Occipital lobe (tissue), 2 donors: Measurements from ENCODE around the gene SCYGR5. TPM values are rescaled to one million over a fixed set of nuclear protein-coding genes. Genes with fewer than 3 reads are reported as not detected.
"Not testable (repeated sequence)": the region's sequence is repeated elsewhere in the genome, so short reads cannot be mapped to it uniquely, and the experiment has no call there.

ENCODE experiments used
- DNase-seq: peaks from one replicate; lab custom pipeline; 2025; lab: John Stamatoyannopoulos, UW
- total RNA-seq: library from RNA; depleted of rRNA; stranded (reverse); fragments of >200 nt; gene quantifications from one replicate; pipeline ENCODE4 v1.2.3, GENCODE V29; 2014

SCYGR5 gene
- total RNA-seq, 1 donor from 2014 or later: not detected

DNA sequence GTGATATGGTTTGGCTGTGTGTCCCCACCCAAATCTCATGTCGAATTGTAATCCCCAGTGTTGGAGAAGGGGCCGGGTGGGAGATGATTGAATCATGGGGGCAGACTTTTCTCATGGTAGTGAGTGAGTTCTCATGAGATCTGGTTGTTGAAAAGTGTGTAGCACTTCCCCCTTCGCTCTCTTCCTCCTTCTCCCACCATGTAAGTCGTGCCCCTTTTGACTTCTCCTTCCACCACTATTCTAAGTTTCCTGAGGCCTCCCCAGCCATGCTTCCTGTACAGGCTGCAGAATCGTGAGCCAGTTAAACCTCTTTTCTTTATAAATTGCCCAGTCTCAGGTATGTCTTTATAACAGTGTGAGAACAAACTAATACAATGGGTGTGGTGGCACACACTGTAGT is 7.0 kb downstream of the SCYGR5 start:
- DNase-seq: not testable (repeated sequence)

DNA sequence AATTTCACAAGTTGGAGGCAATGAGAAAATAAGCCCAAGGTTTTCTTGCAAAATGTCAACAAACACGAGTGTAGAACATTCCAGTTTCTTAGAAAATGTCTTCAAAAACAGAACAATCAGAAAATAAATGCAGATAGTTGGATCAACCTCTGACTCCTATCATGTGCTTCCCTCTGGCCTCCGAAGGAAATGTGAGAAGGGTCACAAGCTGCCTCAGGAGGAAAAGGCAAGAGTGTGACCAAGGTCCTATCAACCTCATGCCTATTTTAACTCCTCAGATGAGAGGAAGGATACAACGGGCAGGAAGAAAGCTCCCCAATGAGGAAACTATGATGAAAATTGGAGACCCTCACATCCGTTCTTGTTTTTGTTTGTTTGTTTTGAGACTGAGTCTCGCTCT is 7.9 kb downstream of the SCYGR5 start:
- no peak for DNase-seq

DNA sequence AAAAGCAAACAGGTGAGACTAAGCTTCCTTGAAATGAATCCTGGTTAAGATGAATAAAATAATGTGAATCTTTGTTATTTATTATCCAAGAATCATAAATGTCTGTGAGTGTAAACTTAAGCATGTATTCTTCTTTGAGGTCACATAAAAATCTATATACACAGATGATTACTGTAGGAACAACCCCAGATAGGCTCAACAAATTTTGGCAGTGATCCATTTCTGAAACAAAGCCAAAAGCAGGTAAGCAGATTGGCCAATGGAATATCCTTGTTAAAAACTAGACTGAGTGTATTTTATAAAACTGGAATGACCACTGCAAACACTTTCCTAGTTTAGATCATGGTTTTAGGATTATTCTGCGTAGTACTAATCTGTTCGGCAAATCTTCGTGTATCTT is 11.3 kb downstream of the SCYGR5 start:
- no peak for DNase-seq

DNA sequence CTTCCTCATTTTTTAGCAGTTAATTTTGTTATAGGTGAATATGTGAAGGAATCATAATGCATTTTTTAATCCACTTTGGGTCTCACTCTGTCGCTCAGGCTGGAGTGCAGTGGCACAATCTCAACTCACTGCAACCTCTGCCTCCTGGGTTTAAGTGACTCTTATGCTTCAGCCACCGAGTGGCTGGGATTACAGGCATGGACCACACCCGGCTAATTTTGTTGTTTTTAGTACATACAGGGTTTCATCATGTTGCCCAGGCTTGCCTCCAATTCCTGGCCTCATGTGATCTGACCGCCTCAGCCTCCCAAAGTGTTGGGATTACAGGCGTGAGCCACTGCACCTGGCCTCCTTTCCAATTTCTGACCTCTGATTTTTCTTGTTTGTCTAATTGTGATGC is 17.7 kb downstream of the SCYGR5 start:
- no peak for DNase-seq

DNA sequence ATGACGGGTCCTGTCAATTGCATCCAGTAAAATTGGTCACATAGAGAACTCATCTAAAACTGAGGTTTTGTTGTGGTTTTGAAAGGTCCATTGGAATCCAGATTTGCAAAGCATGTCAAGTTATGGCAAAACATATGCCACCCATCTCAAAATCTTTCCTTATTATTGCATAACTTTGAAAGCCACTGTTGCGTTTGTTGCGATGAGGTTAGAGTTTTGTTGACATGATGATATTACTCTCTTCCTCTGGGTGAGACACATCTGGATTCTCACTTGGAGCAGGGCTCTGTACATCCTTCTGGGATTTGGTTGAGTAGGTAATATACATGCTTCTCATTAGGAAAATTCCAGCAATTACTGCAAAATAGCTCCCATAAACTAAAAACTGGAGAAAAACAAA is 20.6 kb downstream of the SCYGR5 start:
- DNase-seq: no peak

DNA sequence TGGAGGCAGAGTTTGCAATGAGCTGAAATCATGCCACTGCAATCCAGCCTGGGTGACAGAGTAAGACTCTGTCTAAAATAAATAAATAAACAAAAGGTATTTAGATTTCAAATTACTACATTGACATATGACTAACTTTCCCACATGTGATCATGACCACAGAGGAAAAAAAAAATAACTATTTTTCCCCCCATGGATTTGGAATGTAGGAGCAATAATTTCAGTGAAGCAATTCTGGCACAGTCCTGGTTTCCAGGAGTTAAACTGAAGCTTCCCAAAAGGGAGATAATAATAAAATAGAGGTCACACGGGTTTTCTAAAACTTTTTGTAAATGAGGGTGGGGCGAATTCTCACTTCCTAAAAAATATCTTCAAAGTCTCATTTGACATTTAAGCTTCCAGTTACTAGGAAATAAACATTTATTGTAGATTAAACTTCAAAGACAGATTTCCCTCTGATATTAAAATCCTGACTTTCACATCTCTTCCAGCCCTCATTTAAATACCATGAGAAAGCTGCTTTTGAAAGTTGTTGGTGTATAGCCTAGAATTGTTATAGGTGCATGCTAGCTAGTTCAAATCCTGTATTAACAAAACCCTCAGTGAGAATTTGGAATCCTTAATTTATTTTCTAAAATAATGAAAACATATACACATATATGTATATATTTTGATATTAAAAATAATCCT is 30.5 kb downstream of the SCYGR5 start:
- no peak for DNase-seq

DNA sequence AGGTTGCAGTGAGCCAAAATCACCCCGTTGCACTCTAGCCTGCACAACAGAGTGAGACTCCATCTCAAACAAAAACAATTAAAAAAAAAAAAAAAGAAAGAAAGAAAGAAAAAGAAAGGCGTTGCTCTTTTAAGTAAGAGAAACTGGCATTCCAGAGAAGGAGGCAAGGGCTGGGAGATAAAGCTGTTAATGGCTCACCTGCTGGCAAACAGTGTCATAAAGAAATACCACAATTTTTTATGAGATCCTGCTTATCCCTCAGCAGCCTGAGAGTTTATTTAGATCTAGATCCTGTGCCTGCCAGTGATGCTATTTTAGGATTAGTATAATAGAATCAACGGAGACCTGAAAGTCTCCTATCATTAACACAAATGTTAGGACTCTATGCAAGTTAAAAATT is 35.0 kb downstream of the SCYGR5 start:
- no peak for DNase-seq

DNA sequence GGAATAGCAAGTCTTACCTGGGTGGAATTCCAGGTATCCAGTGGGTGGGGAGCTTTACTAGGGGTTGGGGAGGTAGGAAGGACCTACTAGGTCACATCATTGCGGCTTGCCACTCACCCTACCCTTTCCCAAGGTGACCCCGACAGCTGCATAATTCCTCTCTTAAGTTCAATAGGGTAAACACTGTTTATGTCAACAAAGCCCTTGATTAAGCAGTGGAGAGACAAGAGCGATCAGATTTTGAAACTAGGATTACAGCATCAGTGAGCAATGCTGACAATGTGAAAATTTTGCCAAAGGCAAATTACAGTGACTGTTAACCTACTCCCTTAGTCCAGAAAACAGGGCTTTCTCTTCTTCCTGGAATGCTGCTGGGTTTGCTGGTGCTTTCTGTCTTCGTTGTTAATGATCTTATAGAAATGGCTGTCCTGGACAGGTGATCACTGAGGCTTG is 36.7 kb downstream of the SCYGR5 start:
- DNase-seq: no peak

DNA sequence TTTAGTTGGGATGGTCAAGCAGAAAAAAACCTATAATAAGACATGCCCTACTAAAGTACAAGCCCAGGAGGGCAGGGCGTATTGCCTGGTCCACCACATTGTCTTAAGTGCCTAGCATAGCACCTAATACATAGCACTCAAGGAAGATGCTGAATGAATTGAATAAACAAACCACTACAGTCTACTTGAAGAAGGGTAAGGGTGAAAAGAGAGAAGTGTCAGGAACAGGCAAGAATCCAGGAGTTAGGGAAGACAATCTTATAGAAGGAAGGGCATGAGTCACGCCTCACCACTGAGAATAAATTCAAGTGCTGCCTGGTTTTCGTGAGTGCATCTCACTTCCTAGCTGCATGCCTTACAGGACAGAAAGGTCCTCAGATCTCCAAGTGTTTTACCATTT is 37.4 kb downstream of the SCYGR5 start:
- DNase-seq: no peak

DNA sequence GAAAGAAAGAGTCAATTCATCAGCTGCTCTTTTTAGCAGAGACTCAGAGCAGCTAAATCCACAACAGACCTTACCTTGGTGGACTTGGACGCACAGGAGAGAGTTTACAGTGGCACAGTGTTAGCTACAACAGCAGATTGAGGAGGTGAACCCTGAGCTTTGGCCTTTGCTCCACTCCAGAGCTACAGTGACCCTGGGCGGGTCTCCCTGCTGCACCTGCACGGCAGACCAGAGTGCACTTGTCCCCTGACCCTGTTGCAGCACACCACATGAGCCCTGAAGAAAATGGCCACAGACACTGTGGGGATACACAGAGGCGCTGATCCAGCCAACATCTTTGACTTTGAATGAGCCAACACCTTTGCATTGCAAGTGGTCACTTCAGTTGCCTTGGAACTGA is 40.3 kb downstream of the SCYGR5 start:
- no peak for DNase-seq

DNA sequence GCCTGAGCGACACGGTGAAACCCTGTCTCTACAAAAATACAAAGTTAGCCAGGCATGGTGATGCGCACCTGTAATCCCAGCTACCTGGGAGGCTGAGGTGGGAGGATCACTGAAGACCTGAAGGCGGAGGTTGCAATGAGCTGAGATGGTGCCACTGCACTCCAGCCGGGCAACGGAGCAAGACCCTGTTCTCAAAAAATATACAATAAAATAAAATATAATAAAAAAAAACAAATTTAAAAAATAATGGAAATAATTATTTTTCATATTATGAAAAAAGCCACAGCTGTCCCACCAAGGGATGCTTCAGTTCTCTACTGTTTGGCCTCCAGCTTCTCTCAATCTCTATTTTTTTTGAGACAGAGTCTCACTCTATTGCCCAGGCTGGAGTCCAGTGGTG is 40.8 kb downstream of the SCYGR5 start:
- DNase-seq: no peak

DNA sequence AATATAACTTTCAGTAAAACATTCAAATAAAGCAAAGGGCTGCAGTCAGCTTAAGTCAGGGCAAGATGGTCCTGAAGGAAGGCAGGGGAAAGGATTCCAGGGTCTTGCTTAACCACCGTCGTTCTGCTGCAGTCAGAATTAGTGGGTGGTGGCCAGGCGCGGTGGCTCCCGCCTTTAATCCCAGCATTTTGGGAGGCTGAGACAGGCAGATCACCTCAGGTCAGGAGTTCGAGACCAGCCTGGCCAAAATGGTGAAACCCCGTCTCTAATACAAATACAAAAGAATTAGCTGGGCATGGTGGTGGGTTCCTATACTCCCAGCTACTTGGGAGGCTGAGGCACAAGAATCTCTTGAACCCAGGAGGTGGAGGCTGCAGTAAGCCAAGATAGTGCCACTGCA is 44.4 kb downstream of the SCYGR5 start:
- DNase-seq: no peak

DNA sequence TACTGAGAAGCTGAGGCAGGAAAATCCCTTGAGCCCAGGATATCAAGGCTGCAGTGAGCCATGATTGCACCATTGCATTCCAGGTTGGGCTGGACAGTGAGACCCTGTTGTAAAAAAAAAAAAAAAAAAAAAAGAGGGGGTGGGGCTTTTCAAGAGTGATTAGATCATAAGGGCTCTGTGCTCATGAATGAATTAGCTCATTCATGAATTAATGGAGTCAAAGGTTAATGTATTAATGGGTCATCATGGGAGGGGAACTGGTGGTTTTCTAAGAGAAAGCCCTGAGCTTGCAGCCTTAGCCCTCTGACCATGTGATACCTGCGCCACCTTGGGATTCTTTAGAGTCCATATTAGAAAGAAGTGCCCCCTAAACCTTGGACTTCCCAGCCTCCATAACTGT is 46.7 kb downstream of the SCYGR5 start:
- no peak for DNase-seq

DNA sequence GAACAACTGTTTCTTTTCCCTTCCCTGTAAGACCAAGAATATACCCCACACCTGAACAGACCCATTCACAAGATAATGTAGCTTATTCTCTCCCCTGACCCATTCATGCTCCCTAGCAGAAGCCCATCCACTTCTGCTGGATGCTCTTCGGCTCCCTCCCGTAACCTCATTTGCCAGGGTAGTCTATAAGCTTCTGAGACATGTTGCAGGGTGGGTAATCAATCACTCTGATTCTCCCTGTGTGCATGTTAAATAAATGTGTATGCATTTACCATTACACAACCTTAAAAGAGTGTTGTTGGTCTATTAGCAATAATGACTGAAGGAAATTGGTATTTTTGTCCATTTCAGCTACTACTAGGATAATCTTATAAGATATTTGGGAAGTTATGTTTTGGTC is 49.9 kb downstream of the SCYGR5 start:
- DNase-seq: no peak

Other genes with a start within 250 kb of the SCYGR5 start
- 112 TPM for gene AGFG1, start 194.6 kb upstream of the SCYGR5 start, total RNA-seq
- gene SCYGR2, start 67.9 kb upstream of the SCYGR5 start, total RNA-seq: not detected
- not detected for gene SCYGR3, start 52.0 kb upstream of the SCYGR5 start, total RNA-seq
- not detected for gene SCYGR4, start 49.3 kb upstream of the SCYGR5 start, total RNA-seq
- 1.2 TPM for gene SLC19A3, start 51.2 kb downstream of the SCYGR5 start, total RNA-seq
- not detected for gene SCYGR6, start 58.0 kb downstream of the SCYGR5 start, total RNA-seq
- gene SCYGR7, start 61.5 kb downstream of the SCYGR5 start, total RNA-seq: not detected
- not detected for gene SCYGR8, start 79.1 kb downstream of the SCYGR5 start, total RNA-seq
- gene CCL20, start 147.0 kb downstream of the SCYGR5 start, total RNA-seq: not detected
- gene DAW1, start 204.8 kb downstream of the SCYGR5 start, total RNA-seq: 1.1 TPM